Ectodermal cell (in vitro differentiated cells): Measurements from ENCODE around the gene SEC31A.

Experiments
- H3K27ac ChIP-seq: 2 replicates; pipeline ENCODE4 v1.7.0; 2013; ENCODE audit warnings: mild to moderate bottlenecking, low read depth, low read length; ENCODE audit not compliant: insufficient read depth, poor library complexity, severe bottlenecking
- H3K27me3 ChIP-seq: 2 replicates; pipeline ENCODE4 v1.7.0; 2013; ENCODE audit warnings: mild to moderate bottlenecking, low read length; ENCODE audit not compliant: insufficient read depth, control insufficient read depth, poor library complexity, severe bottlenecking
- H3K36me3 ChIP-seq: one replicate; pipeline ENCODE4 v1.7.0; 2013; ENCODE audit warnings: low read length; ENCODE audit not compliant: control insufficient read depth, insufficient read depth
- H3K4me1 ChIP-seq: one replicate; pipeline ENCODE4 v1.7.0; 2013; ENCODE audit warnings: low read length; ENCODE audit not compliant: control insufficient read depth, insufficient read depth
- H3K4me3 ChIP-seq: 2 replicates; pipeline ENCODE4 v1.7.0; 2013; ENCODE audit warnings: low read depth, low read length, control low read depth; ENCODE audit not compliant: insufficient read depth
- H3K9me3 ChIP-seq: 2 replicates; pipeline ENCODE4 v1.7.0; 2013; ENCODE audit warnings: mild to moderate bottlenecking, low read length, moderate library complexity; ENCODE audit not compliant: control insufficient read depth
- WGBS, 2 experiments: methylation state at CpG; one replicate each; pipeline ENCODE4 v1.1.7; 2013; ENCODE audit warnings: missing lambda C conversion rate in 2 of 2; 5-methylcytosine and 5-hydroxymethylcytosine counted together

SEC31A gene

GRCh38 chr4:82773057-82773456 is 117.9 kb downstream of the SEC31A start:
- WGBS, 2 experiments = 64 to 73% methylated on average over 3 to 4 of the region's 4 CpGs
- no peaks in the 10 kb centered on the region for H3K9me3 ChIP-seq
- H3K4me3 ChIP-seq = no peak overlapping the region
- no peaks in the 10 kb centered on the region for H3K36me3 ChIP-seq
- no peaks in the 10 kb centered on the region for H3K27me3 ChIP-seq
- H3K27ac ChIP-seq = no peak overlapping the region
- peaks cover 13% of the 10 kb centered on the region for H3K4me1 ChIP-seq

GRCh38 chr4:82770607-82771006 is 120.3 kb downstream of the SEC31A start:
- Histone ChIP-seq H3K4me1 (peaks cover 9% of the 10 kb centered on the region), H3K27me3 (no peaks in the 10 kb centered on the region), H3K9me3 (no peaks in the 10 kb centered on the region), H3K4me3 (no peak overlapping the region), H3K27ac (no peak overlapping the region), H3K36me3 (no peaks in the 10 kb centered on the region)
- 82 to 86% methylated on average over 3 of the region's 3 CpGs for WGBS, 2 experiments
